ENCODE data around the gene ASPSCR1. TPM values are rescaled to one million over a fixed set of nuclear protein-coding genes. Genes with fewer than 3 reads are reported as not detected.

ASPSCR1 gene
- total and polyA plus RNA-seq, 2 of the 13 experiments (the other 11 are each of a cell fraction or from before 2014, with no cell fraction given) = 274 to 314 TPM

DNA sequence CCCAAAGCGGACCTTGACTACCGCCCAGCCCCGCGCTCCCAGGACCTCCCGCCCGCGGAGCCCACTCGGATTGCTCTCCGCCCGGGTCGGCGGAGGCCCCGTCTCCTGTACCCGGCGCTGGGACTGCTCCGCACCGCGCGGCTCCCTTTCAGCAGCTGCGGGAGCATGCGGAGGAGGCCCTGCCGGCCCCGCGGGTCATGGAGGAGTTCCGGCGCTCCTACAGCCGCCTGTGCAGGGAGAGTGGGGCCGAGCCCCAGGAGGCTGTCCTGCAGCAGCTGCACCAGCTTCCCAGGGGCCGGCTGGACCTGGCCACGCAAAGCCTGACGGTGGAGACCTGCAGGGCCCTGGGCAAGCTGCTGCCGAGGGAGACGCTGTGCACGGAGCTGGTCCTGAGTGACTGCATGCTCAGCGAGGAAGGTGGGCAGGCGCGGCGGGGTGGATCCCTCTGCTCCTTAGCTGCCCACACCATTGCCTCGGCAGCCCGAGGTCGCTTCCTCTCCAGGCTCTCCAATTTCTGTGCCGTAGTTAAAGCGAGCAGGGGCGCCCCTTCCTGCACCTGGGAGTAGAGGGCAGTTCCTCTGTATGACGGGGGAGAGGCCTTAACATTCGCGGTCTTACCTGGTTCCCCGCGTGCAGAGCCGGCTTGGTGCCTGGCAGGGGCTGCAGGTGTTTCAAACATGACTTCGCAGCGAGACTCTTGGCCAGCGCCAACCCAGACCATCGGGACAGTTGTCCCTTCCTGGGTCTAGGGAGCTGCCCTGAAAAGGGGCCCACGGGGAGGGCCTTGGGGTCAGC, 46.2 kb downstream of the ASPSCR1 start (continued):
- TF ChIP-seq ZNF687 (CRISPR knock-in tag; IDR thresholded peaks at IDR 0.05) (peak; percentile 77), E2F2 (CRISPR knock-in tag; IDR thresholded peaks at IDR 0.05; ENCODE audit: borderline replicate concordance) (no peak), ETV5 (CRISPR knock-in tag; IDR thresholded peaks at IDR 0.05; ENCODE audit: borderline replicate concordance) (no peak; the same call in 1 of the 2 replicates), RAD51 (IDR thresholded peaks at IDR 0.05; ENCODE audit: borderline replicate concordance) (no peak), SOX5 (CRISPR knock-in tag; IDR thresholded peaks at IDR 0.05; ENCODE audit: borderline replicate concordance) (no peak), NR2F6 (IDR thresholded peaks at IDR 0.05) (no peak), NR2F6 (CRISPR knock-in tag; IDR thresholded peaks at IDR 0.05) (no peak), MAFF (IDR thresholded peaks at IDR 0.05; ENCODE audit: low read depth, low read length) (no peak), ZSCAN21 (CRISPR knock-in tag; IDR thresholded peaks at IDR 0.05; ENCODE audit: borderline replicate concordance) (peak; percentile 52; the same call in 1 of the 2 replicates), ELF3 (CRISPR knock-in tag; IDR thresholded peaks at IDR 0.05) (no peak), PPARG (CRISPR knock-in tag; conservative IDR thresholded peaks at IDR 0.05) (no peak), ZBED4 (CRISPR knock-in tag; IDR thresholded peaks at IDR 0.05; ENCODE audit: borderline replicate concordance) (no peak), ZNF780A (CRISPR knock-in tag; IDR thresholded peaks at IDR 0.05) (no peak), ZNF576 (CRISPR knock-in tag; IDR thresholded peaks at IDR 0.05) (peak; percentile 76; the same call in 1 of the 2 replicates), TMF1 (CRISPR knock-in tag; IDR thresholded peaks at IDR 0.05; ENCODE audit: low read depth) (peak; percentile 78), EHMT2 (IDR thresholded peaks at IDR 0.05; ENCODE audit: borderline replicate concordance, low read depth, low read length) (no peak), SKI (IDR thresholded peaks at IDR 0.05; ENCODE audit: partially characterized antibody) (no peak), ZNF670 (CRISPR knock-in tag; IDR thresholded peaks at IDR 0.05; ENCODE audit: borderline replicate concordance) (no peak), ZKSCAN8 (CRISPR knock-in tag; IDR thresholded peaks at IDR 0.05; ENCODE audit: borderline replicate concordance) (no peak), RORA (CRISPR knock-in tag; IDR thresholded peaks at IDR 0.05) (no peak)
